WTC11 (cell line): Measurements from ENCODE around the gene MYH14. TPM values are rescaled to one million over a fixed set of nuclear protein-coding genes. Genes with fewer than 3 reads are reported as not detected.
A peak's percentile ranks its signal among the peaks of the same experiment; 100 is the strongest.

Experiments
- ATAC-seq: fragments of 200-7000 bp; cut with Tn5 transposase; 2 replicates; pipeline ENCODE4 v1.10.0; 2021; ENCODE audit warnings: mild to moderate bottlenecking, moderate library complexity
- CTCF ChIA-PET: fragments of 300-600 bp; sonication (Branson Sonifier 250); formaldehyde crosslinking; loops from one replicate; lab custom pipeline; 2021; ENCODE audit warnings: antibody characterized with exemption; lab: Charles Lee
- POLR2A ChIA-PET: fragments of 350-600 bp; sonication (Branson Sonifier 250); formaldehyde crosslinking; loops from one replicate; lab custom pipeline; 2021; ENCODE audit warnings: antibody characterized with exemption; lab: Charles Lee
- DNase-seq: peaks from one replicate; pipeline ENCODE4 v3.0.0; 2021; ENCODE audit warnings: low spot score
- H3K27ac Mint-ChIP-seq: 2 replicates; pipeline ENCODE4 v1.8.0; 2021; ENCODE audit warnings: mixed read lengths
- H3K27me3 Mint-ChIP-seq: 2 replicates; pipeline ENCODE4 v1.8.0; 2021; ENCODE audit warnings: low read depth, mild to moderate bottlenecking, moderate library complexity, mixed read lengths
- H3K36me3 Mint-ChIP-seq: 2 replicates; pipeline ENCODE4 v1.8.0; 2021; ENCODE audit warnings: mixed read lengths
- H3K4me1 Mint-ChIP-seq: 2 replicates; pipeline ENCODE4 v1.8.0; 2022; ENCODE audit warnings: mixed read lengths
- H3K4me3 Mint-ChIP-seq: 2 replicates; pipeline ENCODE4 v1.8.0; 2021; ENCODE audit warnings: mild to moderate bottlenecking, moderate library complexity, mixed read lengths
- H3K9me3 Mint-ChIP-seq: 2 replicates; pipeline ENCODE4 v1.8.0; 2021; ENCODE audit warnings: mixed read lengths
- ATF3 ChIP-seq: sonication (generic); formaldehyde crosslinking; conservative IDR thresholded peaks from 2 replicates; pipeline ENCODE4 v1.8.1; 2022; ENCODE audit warnings: mild to moderate bottlenecking, missing genetic modification reagents
- CBFB ChIP-seq: sonication (generic); formaldehyde crosslinking; IDR thresholded peaks from 2 replicates; pipeline ENCODE4 v1.8.1; 2022; ENCODE audit warnings: mild to moderate bottlenecking, low read depth, missing genetic modification reagents
- CDX4 ChIP-seq: fragments of 250-450 bp; sonication (Bioruptor Pico); IDR thresholded peaks from 2 replicates; pipeline ENCODE4 v1.9.0; 2021; ENCODE audit warnings: moderate library complexity, mild to moderate bottlenecking, inconsistent platforms, borderline replicate concordance
- E2F4 ChIP-seq: sonication (generic); formaldehyde crosslinking; IDR thresholded peaks from 2 replicates; pipeline ENCODE4 v1.8.1; 2022; ENCODE audit warnings: low read depth, mild to moderate bottlenecking, moderate library complexity, missing genetic modification reagents, borderline replicate concordance
- FOXK1 ChIP-seq: sonication (generic); formaldehyde crosslinking; IDR thresholded peaks from 2 replicates; pipeline ENCODE4 v1.8.0; 2022; ENCODE audit warnings: mild to moderate bottlenecking, moderate library complexity, missing genetic modification reagents
- MYBL2 ChIP-seq: sonication (generic); formaldehyde crosslinking; IDR thresholded peaks from 2 replicates; pipeline ENCODE4 v1.8.1; 2023; ENCODE audit warnings: mild to moderate bottlenecking, moderate library complexity, missing genetic modification reagents
- NR2C2 ChIP-seq: sonication (generic); formaldehyde crosslinking; IDR thresholded peaks from 2 replicates; pipeline ENCODE4 v1.8.0; 2022; ENCODE audit warnings: mild to moderate bottlenecking, missing genetic modification reagents
- PRDM15 ChIP-seq: sonication (generic); formaldehyde crosslinking; IDR thresholded peaks from 2 replicates; pipeline ENCODE4 v1.8.0; 2022; ENCODE audit warnings: missing genetic modification reagents
- PRRX2 ChIP-seq: fragments of 250-450 bp; sonication (Bioruptor Pico); IDR thresholded peaks from 2 replicates; pipeline ENCODE4 v1.8.0; 2021; ENCODE audit warnings: mild to moderate bottlenecking
- RELA ChIP-seq: sonication (generic); formaldehyde crosslinking; IDR thresholded peaks from 2 replicates; pipeline ENCODE4 v1.8.1; 2022; ENCODE audit warnings: missing genetic modification reagents, mild to moderate bottlenecking, borderline replicate concordance
- SOX15 ChIP-seq: fragments of 250-450 bp; sonication (Bioruptor Pico); IDR thresholded peaks from 2 replicates; pipeline ENCODE4 v1.9.0; 2021; ENCODE audit warnings: mild to moderate bottlenecking
- SP1 ChIP-seq: sonication (generic); formaldehyde crosslinking; conservative IDR thresholded peaks from 2 replicates; pipeline ENCODE4 v1.8.1; 2022; ENCODE audit warnings: missing genetic modification reagents
- TEAD1 ChIP-seq: sonication (generic); formaldehyde crosslinking; IDR thresholded peaks from 2 replicates; pipeline ENCODE4 v1.8.0; 2022; ENCODE audit warnings: mild to moderate bottlenecking, missing genetic modification reagents
- USF1 ChIP-seq: sonication (generic); formaldehyde crosslinking; IDR thresholded peaks from 2 replicates; pipeline ENCODE4 v1.8.0; 2022; ENCODE audit warnings: mild to moderate bottlenecking, missing genetic modification reagents
- ZMAT4 ChIP-seq: fragments of 250-450 bp; sonication (Bioruptor Pico); IDR thresholded peaks from 2 replicates; pipeline ENCODE4 v1.9.0; 2021; ENCODE audit warnings: mild to moderate bottlenecking
- ZNF281 ChIP-seq: sonication (generic); formaldehyde crosslinking; IDR thresholded peaks from 2 replicates; pipeline ENCODE4 v1.8.0; 2023; ENCODE audit warnings: mild to moderate bottlenecking, missing genetic modification reagents
- ZNF396 ChIP-seq: fragments of 250-450 bp; sonication (Bioruptor Pico); IDR thresholded peaks from 2 replicates; pipeline ENCODE4 v1.8.0; 2021; ENCODE audit warnings: mild to moderate bottlenecking, moderate library complexity, borderline replicate concordance
- ZNF425 ChIP-seq: fragments of 250-450 bp; sonication (Bioruptor Pico); conservative IDR thresholded peaks from 2 replicates; pipeline ENCODE4 v1.9.0; 2021; ENCODE audit warnings: mild to moderate bottlenecking
- ZNF671 ChIP-seq: fragments of 250-450 bp; sonication (Bioruptor Pico); IDR thresholded peaks from 2 replicates; pipeline ENCODE4 v1.8.0; 2021; ENCODE audit warnings: mild to moderate bottlenecking
- total RNA-seq: library from RNA; stranded (reverse); gene quantifications from 3 replicates; pipeline ENCODE4 v1.2.3, GENCODE V29; 2021

MYH14 gene
- total RNA-seq, 1 experiment from 2014 or later, result 25.8 TPM

GRCh38 chr19:50191216-50191615 lies 12.2 kb upstream of the MYH14 start:
- no peak overlapping the region for H3K4me3 Mint-ChIP-seq
- ATAC-seq (no peak), DNase-seq (no peak)
- POLR2A ChIA-PET, result no interaction called here
- CTCF ChIA-PET, result interaction anchor here (1.1 kb wide), 1 partner anchor 39 kb away, joined by 4 read pairs; no protein-coding TSS in a partner anchor
- no peaks in the 10 kb centered on the region for H3K36me3 Mint-ChIP-seq
- peaks cover 28% of the 10 kb centered on the region for H3K27me3 Mint-ChIP-seq
- H3K9me3 Mint-ChIP-seq, result peaks cover 2% of the 10 kb centered on the region; the same call in 1 of the 2 replicates
- no peak overlapping the region for H3K27ac Mint-ChIP-seq
- TF ChIP-seq USF1 (CRISPR knock-in tag), result no peak
- no peak for TF ChIP-seq TEAD1 (CRISPR knock-in tag)
- TF ChIP-seq E2F4 (CRISPR knock-in tag), result no peak
- no peak for TF ChIP-seq PRRX2 (CRISPR knock-in tag)
- no peak for TF ChIP-seq ZNF425
- no peaks in the 10 kb centered on the region for H3K4me1 Mint-ChIP-seq

- no peaks in the 10 kb centered on the region for H3K4me1 Mint-ChIP-seq
- peaks cover 33% of the 10 kb centered on the region for H3K27me3 Mint-ChIP-seq
- H3K27ac Mint-ChIP-seq, result no peak overlapping the region
- POLR2A ChIA-PET, result interaction anchor here (0.6 kb wide), 1 partner anchor 183 kb away, joined by 4 read pairs; the partner anchor contains the start of gene NR1H2
- CTCF ChIA-PET, result interaction anchor here (1.0 kb wide), 1 partner anchor 67 kb away, joined by 4 read pairs; no protein-coding TSS in a partner anchor
- DNase-seq, result no peak
- H3K9me3 Mint-ChIP-seq, result no peaks in the 10 kb centered on the region
- H3K4me3 Mint-ChIP-seq, result no peak overlapping the region
- 0 out of 2 replicates have a peak, but pooled peaks have one; percentile 22 for ATAC-seq
- no peaks in the 10 kb centered on the region for H3K36me3 Mint-ChIP-seq
- no peak for TF ChIP-seq ZNF281
- TF ChIP-seq ATF3 (CRISPR knock-in tag), result no peak
- TF ChIP-seq ZNF396, result no peak
- TF ChIP-seq SOX15 (CRISPR knock-in tag), result no peak
- no peak for TF ChIP-seq FOXK1 (CRISPR knock-in tag)
- no peak for TF ChIP-seq SP1 (CRISPR knock-in tag)
- no peak for TF ChIP-seq RELA (CRISPR knock-in tag)
- TF ChIP-seq CBFB (CRISPR knock-in tag), result no peak
- TF ChIP-seq ZNF425, result no peak
- TF ChIP-seq NR2C2, result no peak
- no peak for TF ChIP-seq ZMAT4
- TF ChIP-seq PRDM15, result no peak
- TF ChIP-seq CDX4, result no peak
- no peak for TF ChIP-seq ZNF671 (CRISPR knock-in tag)
- no peak for TF ChIP-seq MYBL2 (CRISPR knock-in tag)
Observed at GRCh38 chr19:50192463-50193211, 10.8 kb upstream of the MYH14 start.
